ENCODE data around the gene DPP8. TPM values are rescaled to one million over a fixed set of nuclear protein-coding genes. Genes with fewer than 3 reads are reported as not detected.

DPP8 gene
- total RNA-seq, 1 experiment from 2014 or later = 27.1 TPM

DNA sequence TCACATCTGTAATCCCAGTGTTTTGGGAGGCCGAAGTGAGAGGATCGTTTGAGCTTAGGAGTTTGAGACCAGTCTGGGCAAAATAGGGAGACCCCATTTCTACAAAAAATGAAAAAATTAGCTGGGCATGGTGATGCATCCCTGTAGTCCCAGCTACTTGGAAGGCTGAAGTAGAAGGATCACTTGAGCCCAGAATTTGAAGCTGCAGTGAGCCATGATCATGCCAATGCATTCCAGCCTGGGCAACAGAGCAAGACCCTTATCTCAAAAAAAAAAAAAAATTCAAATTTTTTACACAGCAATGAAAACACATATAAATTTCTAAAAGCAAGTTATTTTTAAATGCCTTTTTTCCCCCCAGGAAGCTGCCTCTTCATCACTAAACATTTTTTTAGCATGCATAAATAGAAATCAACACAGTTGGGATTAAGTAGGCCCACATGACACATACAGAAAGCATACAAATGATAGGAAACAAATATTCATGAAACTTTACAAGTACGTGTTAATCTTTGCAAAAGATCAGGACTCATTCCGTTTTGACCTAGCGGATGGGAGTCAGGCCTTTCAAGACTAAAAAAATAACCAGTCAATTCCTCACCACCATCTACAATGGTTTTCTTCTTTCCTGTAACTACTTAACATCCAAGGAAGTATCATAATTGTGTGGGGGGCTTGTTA is 49.1 kb downstream of the DPP8 start:
- TF ChIP-seq YY1 (IDR thresholded peaks at IDR 0.05; ENCODE audit: extremely low read depth, insufficient replicate concordance, low read depth, low read length) = no peak
- TF ChIP-seq TCF7L2 (IDR thresholded peaks at IDR 0.05; ENCODE audit: borderline replicate concordance, extremely low read depth, insufficient read depth, insufficient read length) = no peak
- TF ChIP-seq, protein P1, sequence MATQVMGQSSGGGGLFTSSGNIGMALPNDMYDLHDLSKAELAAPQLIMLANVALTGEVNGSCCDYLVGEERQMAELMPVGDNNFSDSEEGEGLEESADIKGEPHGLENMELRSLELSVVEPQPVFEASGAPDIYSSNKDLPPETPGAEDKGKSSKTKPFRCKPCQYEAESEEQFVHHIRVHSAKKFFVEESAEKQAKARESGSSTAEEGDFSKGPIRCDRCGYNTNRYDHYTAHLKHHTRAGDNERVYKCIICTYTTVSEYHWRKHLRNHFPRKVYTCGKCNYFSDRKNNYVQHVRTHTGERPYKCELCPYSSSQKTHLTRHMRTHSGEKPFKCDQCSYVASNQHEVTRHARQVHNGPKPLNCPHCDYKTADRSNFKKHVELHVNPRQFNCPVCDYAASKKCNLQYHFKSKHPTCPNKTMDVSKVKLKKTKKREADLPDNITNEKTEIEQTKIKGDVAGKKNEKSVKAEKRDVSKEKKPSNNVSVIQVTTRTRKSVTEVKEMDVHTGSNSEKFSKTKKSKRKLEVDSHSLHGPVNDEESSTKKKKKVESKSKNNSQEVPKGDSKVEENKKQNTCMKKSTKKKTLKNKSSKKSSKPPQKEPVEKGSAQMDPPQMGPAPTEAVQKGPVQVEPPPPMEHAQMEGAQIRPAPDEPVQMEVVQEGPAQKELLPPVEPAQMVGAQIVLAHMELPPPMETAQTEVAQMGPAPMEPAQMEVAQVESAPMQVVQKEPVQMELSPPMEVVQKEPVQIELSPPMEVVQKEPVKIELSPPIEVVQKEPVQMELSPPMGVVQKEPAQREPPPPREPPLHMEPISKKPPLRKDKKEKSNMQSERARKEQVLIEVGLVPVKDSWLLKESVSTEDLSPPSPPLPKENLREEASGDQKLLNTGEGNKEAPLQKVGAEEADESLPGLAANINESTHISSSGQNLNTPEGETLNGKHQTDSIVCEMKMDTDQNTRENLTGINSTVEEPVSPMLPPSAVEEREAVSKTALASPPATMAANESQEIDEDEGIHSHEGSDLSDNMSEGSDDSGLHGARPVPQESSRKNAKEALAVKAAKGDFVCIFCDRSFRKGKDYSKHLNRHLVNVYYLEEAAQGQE (IDR thresholded peaks at IDR 0.05; ENCODE audit: low read depth) = no peak
- TF ChIP-seq POLR2AphosphoS5 (IDR thresholded peaks at IDR 0.05; ENCODE audit: low read depth, low read length) = no peak
- TF ChIP-seq SIN3A (IDR thresholded peaks at IDR 0.05; ENCODE audit: low read depth) = no peak
- no peak for TF ChIP-seq RAD21 (IDR thresholded peaks at IDR 0.05; ENCODE audit: low read depth)
- TF ChIP-seq SP1 (IDR thresholded peaks at IDR 0.05; ENCODE audit: low read depth) = no peak
- no peak for TF ChIP-seq SRF (IDR thresholded peaks at IDR 0.05; ENCODE audit: low read depth)
- Histone ChIP-seq H3K9me2 (ENCODE audit: insufficient read depth) (no peaks in the 10 kb centered on the region), H3K4me2 (ENCODE audit: low read length) (no peak overlapping the region), H3K9ac (ENCODE audit: low read length) (no peak overlapping the region), H3K9me3 (ENCODE audit: control insufficient read depth in 1 of 2, insufficient read depth in 1 of 2, low read depth in 1 of 2, low read length in 2 of 2) (no peaks in the 10 kb centered on the region), H3K27ac (ENCODE audit: low read depth, low read length) (no peak overlapping the region), H3K36me3 (ENCODE audit: control insufficient read depth in 1 of 2, insufficient read depth in 2 of 2, low read length in 2 of 2) (peaks cover 6 to 20% of the 10 kb centered on the region in 2 experiments; a peak in 2 of 4 replicates), H4K20me1 (ENCODE audit: insufficient read depth) (no peaks in the 10 kb centered on the region), H3K27me3 (ENCODE audit: insufficient read depth, low read length) (no peaks in the 10 kb centered on the region), H2AFZ (ENCODE audit: low read depth, low read length, poor library complexity, severe bottlenecking) (no peak overlapping the region), H3K4me3 (replicated peaks in 1 of 2; ENCODE audit: low read depth in 1 of 2, low read length in 2 of 2) (no peak overlapping the region), H3K4me1 (ENCODE audit: control insufficient read depth in 1 of 2, insufficient read depth in 2 of 2, low read length in 2 of 2) (no peaks in the 10 kb centered on the region), H3K79me2 (ENCODE audit: insufficient read depth, low read length) (no peaks in the 10 kb centered on the region)
- intact Hi-C loops (cut with micrococcal nuclease) = no loop called here
- ChIA-PET RAD21 (ENCODE audit: low non-redundant PET in 1 of 2, low total read pairs in 2 of 2, uncharacterized antibody in 2 of 2, unreplicated experiment in 2 of 2) (no interaction called here), POLR2A (no interaction called here), CTCF (no interaction called here)
- ATAC-seq (no peak), DNase-seq (ENCODE audit: low read depth, low spot score) (no peak)
- no TSS peak for BruUV-seq (replicated peaks)

All from HCT116 (cell line).